KMS-11 (cell line): ENCODE data around the gene RPS6KA5.

Experiments
- H2AFZ ChIP-seq: fragments of 200-600 bp; sonication (generic); 2 replicates; pipeline ENCODE4 v1.6.1; 2016; ENCODE audit warnings: antibody characterized with exemption, mixed run types, low read depth
- H3K27ac ChIP-seq: fragments of 200-600 bp; sonication (generic); 2 replicates; pipeline ENCODE4 v1.6.1; 2016; ENCODE audit warnings: mild to moderate bottlenecking, mixed run types
- H3K27me3 ChIP-seq: fragments of 200-600 bp; sonication (generic); 2 replicates; pipeline ENCODE4 v1.6.1; 2017; ENCODE audit warnings: mild to moderate bottlenecking, low read depth, mixed run types, moderate library complexity; ENCODE audit not compliant: insufficient read depth
- H3K36me3 ChIP-seq: fragments of 200-600 bp; sonication (generic); 2 replicates; pipeline ENCODE4 v1.6.1; 2017; ENCODE audit warnings: mild to moderate bottlenecking, mixed run types; ENCODE audit not compliant: insufficient read depth
- H3K4me1 ChIP-seq: fragments of 200-600 bp; sonication (generic); 2 replicates; pipeline ENCODE4 v1.6.1; 2016; ENCODE audit warnings: mild to moderate bottlenecking, low read depth, mixed run types; ENCODE audit not compliant: poor library complexity, severe bottlenecking
- H3K4me2 ChIP-seq: fragments of 200-600 bp; sonication (generic); 2 replicates; pipeline ENCODE4 v1.7.0; 2016; ENCODE audit warnings: mild to moderate bottlenecking, mixed run types
- H3K4me3 ChIP-seq: fragments of 200-600 bp; sonication (generic); IDR thresholded peaks from 2 replicates; pipeline ENCODE4 v1.6.1; 2017; ENCODE audit warnings: low read depth, low read length, mixed read lengths; ENCODE audit not compliant: insufficient read depth
- H3K79me2 ChIP-seq: fragments of 200-600 bp; sonication (generic); 2 replicates; pipeline ENCODE4 v1.6.1; 2016; ENCODE audit warnings: low read depth, mixed run types; ENCODE audit not compliant: insufficient read depth
- H3K9ac ChIP-seq: fragments of 200-600 bp; sonication (generic); 2 replicates; pipeline ENCODE4 v1.6.1; 2016; ENCODE audit warnings: mild to moderate bottlenecking, mixed run types
- H4K20me1 ChIP-seq: fragments of 200-600 bp; sonication (generic); 2 replicates; pipeline ENCODE4 v1.6.1; 2016; ENCODE audit warnings: mild to moderate bottlenecking, mixed run types; ENCODE audit not compliant: insufficient read depth
- CTCF ChIP-seq: fragments of 200-600 bp; sonication (generic); conservative IDR thresholded peaks from 2 replicates; pipeline ENCODE4 v1.6.1; 2017; ENCODE audit warnings: low read depth, mild to moderate bottlenecking, antibody characterized with exemption, low read length, moderate library complexity, mixed read lengths

RPS6KA5 gene

GRCh38 chr14:90853116-90853515 is 207.3 kb downstream of the RPS6KA5 start:
- TF ChIP-seq CTCF = no peak
- no peaks in the 10 kb centered on the region for H3K27me3 ChIP-seq
- no peaks in the 10 kb centered on the region for H3K4me1 ChIP-seq
- H3K9ac ChIP-seq = no peak overlapping the region
- no peaks in the 10 kb centered on the region for H3K79me2 ChIP-seq
- H3K4me2 ChIP-seq = no peak overlapping the region
- H3K4me3 ChIP-seq = no peak overlapping the region
- H3K27ac ChIP-seq = no peak overlapping the region
- H4K20me1 ChIP-seq = no peaks in the 10 kb centered on the region
- no peak overlapping the region for H2AFZ ChIP-seq
- H3K36me3 ChIP-seq = no peaks in the 10 kb centered on the region

- no peaks in the 10 kb centered on the region for H3K27me3 ChIP-seq
- H2AFZ ChIP-seq = no peak overlapping the region
- H3K27ac ChIP-seq = no peak overlapping the region
- H3K79me2 ChIP-seq = no peaks in the 10 kb centered on the region
- H3K4me2 ChIP-seq = no peak overlapping the region
- H3K4me1 ChIP-seq = no peaks in the 10 kb centered on the region
- TF ChIP-seq CTCF = no peak
- no peaks in the 10 kb centered on the region for H3K36me3 ChIP-seq
- no peaks in the 10 kb centered on the region for H4K20me1 ChIP-seq
- no peak overlapping the region for H3K9ac ChIP-seq
- no peak overlapping the region for H3K4me3 ChIP-seq
Measured at GRCh38 chr14:90851327-90852036, 209.0 kb downstream of the RPS6KA5 start.

GRCh38 chr14:90850487-90850886 is 210.0 kb downstream of the RPS6KA5 start:
- Histone ChIP-seq H3K27me3 (no peaks in the 10 kb centered on the region), H3K36me3 (no peaks in the 10 kb centered on the region), H3K9ac (no peak overlapping the region), H3K4me2 (no peak overlapping the region), H2AFZ (no peak overlapping the region), H3K79me2 (no peaks in the 10 kb centered on the region), H3K4me1 (no peaks in the 10 kb centered on the region), H4K20me1 (no peaks in the 10 kb centered on the region), H3K4me3 (no peak overlapping the region), H3K27ac (no peak overlapping the region)
- TF ChIP-seq CTCF = no peak

- TF ChIP-seq CTCF = no peak
- no peaks in the 10 kb centered on the region for H3K27me3 ChIP-seq
- no peak overlapping the region for H3K27ac ChIP-seq
- H4K20me1 ChIP-seq = no peaks in the 10 kb centered on the region
- no peaks in the 10 kb centered on the region for H3K79me2 ChIP-seq
- H3K9ac ChIP-seq = no peak overlapping the region
- no peak overlapping the region for H3K4me3 ChIP-seq
- no peaks in the 10 kb centered on the region for H3K4me1 ChIP-seq
- no peak overlapping the region for H3K4me2 ChIP-seq
- H2AFZ ChIP-seq = no peak overlapping the region
- no peaks in the 10 kb centered on the region for H3K36me3 ChIP-seq
Measured at GRCh38 chr14:90849787-90850444, 210.5 kb downstream of the RPS6KA5 start.
